H1 (cell line): Measurements from ENCODE around the gene TNIK. TPM values are rescaled to one million over a fixed set of nuclear protein-coding genes. Genes with fewer than 3 reads are reported as not detected.

Experiments used
- CTCF ChIA-PET: fragments of 300-600 bp; sonication (Branson Sonifier 250); formaldehyde crosslinking; loops from one replicate; lab custom pipeline; 2021; ENCODE audit not compliant: partially characterized antibody; lab: Charles Lee
- POLR2A ChIA-PET: fragments of 300-600 bp; sonication (Branson Sonifier 250); formaldehyde crosslinking; loops from one replicate; lab custom pipeline; 2021; ENCODE audit warnings: inconsistent platforms; ENCODE audit not compliant: partially characterized antibody; lab: Charles Lee
- DNase-seq, 2 experiments: peaks; one replicate each; pipeline versions ENCODE4 v3.0.0 to v3.0.0-alpha.2; 2010 to 2022; ENCODE audit warnings: low spot score in 2 of 2, low read depth in 1 of 2, mixed read lengths in 1 of 2
- FAIRE-seq: peaks from 2 replicates; lab custom pipeline; 2011; peaks lifted over from hg19 to GRCh38; lab: Jason Lieb, UNC
- H2AFZ ChIP-seq: 2 replicates; pipeline ENCODE4 v1.8.1; 2012; ENCODE audit warnings: low read length, inconsistent platforms
- H2AK5ac ChIP-seq: 2 replicates; pipeline ENCODE4 v1.6.1; 2013; ENCODE audit warnings: low read depth, low read length
- H2BK120ac ChIP-seq: replicated peaks from 2 replicates; pipeline ENCODE3; 2013; ENCODE audit warnings: low read depth, low read length, inconsistent platforms
- H2BK12ac ChIP-seq: 2 replicates; pipeline ENCODE4 v1.6.1; 2013; ENCODE audit warnings: low read depth, low read length
- H2BK15ac ChIP-seq: 2 replicates; pipeline ENCODE4 v1.6.1; 2013; ENCODE audit warnings: low read length
- H2BK20ac ChIP-seq: 2 replicates; pipeline ENCODE4 v1.6.1; 2013; ENCODE audit warnings: low read length
- H2BK5ac ChIP-seq: 2 replicates; pipeline ENCODE4 v1.6.1; 2013; ENCODE audit warnings: low read depth, low read length
- H3K14ac ChIP-seq: 2 replicates; pipeline ENCODE4 v1.6.1; 2013; ENCODE audit warnings: inconsistent platforms; ENCODE audit not compliant: insufficient read length
- H3K18ac ChIP-seq: 2 replicates; pipeline ENCODE4 v1.6.1; 2013; ENCODE audit warnings: low read length; ENCODE audit errors: extremely low read depth
- H3K23ac ChIP-seq: 2 replicates; pipeline ENCODE4 v1.6.1; 2013; ENCODE audit warnings: inconsistent platforms; ENCODE audit not compliant: insufficient read length
- H3K23me2 ChIP-seq: 2 replicates; pipeline ENCODE4 v1.6.1; 2013; ENCODE audit warnings: low read depth, low read length
- H3K27ac ChIP-seq: 2 replicates; pipeline ENCODE4 v1.6.1; 2011; ENCODE audit warnings: low read depth, low read length, inconsistent platforms
- H3K27me3 ChIP-seq, 4 experiments: replicated peaks in 1 of 4; 1 replicate in 1 of 4; 2 replicates in 3 of 4; pipeline versions ENCODE4 v1.6.1 to v1.8.1; 2011 to 2013; ENCODE audit warnings: low read length in 3 of 4, mild to moderate bottlenecking in 3 of 4, inconsistent platforms in 2 of 4, mixed read lengths in 2 of 4, moderate library complexity in 1 of 4; ENCODE audit not compliant: control insufficient read depth in 3 of 4, insufficient read depth in 3 of 4; ENCODE audit errors: extremely low read depth in 1 of 4
- H3K36me3 ChIP-seq, 4 experiments: 2 replicates each; pipeline versions ENCODE4 v1.6.1 to v1.8.1; 2011 to 2013; ENCODE audit warnings: mild to moderate bottlenecking in 4 of 4, low read length in 3 of 4, moderate library complexity in 2 of 4, control low read depth in 1 of 4, inconsistent platforms in 1 of 4; ENCODE audit not compliant: insufficient read depth in 4 of 4, control insufficient read depth in 2 of 4
- H3K4ac ChIP-seq: replicated peaks from 2 replicates; pipeline ENCODE3; 2013; ENCODE audit warnings: low read length, low read depth, mixed read lengths, inconsistent platforms; ENCODE audit not compliant: insufficient read length
- H3K4me1 ChIP-seq, 4 experiments: replicated peaks in 1 of 4; 1 replicate in 1 of 4; 2 replicates in 3 of 4; pipeline versions ENCODE4 v1.6.1 to v1.8.1; 2011 to 2013; ENCODE audit warnings: low read length in 3 of 4, inconsistent platforms in 2 of 4, mixed read lengths in 1 of 4; ENCODE audit not compliant: insufficient read depth in 4 of 4, control insufficient read depth in 3 of 4
- H3K4me2 ChIP-seq, 2 experiments: 2 replicates each; pipeline versions ENCODE4 v1.6.1 to v1.8.1; 2011 to 2013; ENCODE audit warnings: low read depth in 2 of 2, low read length in 2 of 2, control low read depth in 1 of 2, inconsistent platforms in 1 of 2, mild to moderate bottlenecking in 1 of 2; ENCODE audit not compliant: insufficient read depth in 1 of 2
- H3K4me3 ChIP-seq, 4 experiments: fragments of 200-600, 300-600 bp in 1 of 4; sonication (generic), shearing (Covaris generic), sonication (Bioruptor Twin) in 1 of 4; 2 replicates each; pipeline versions ENCODE4 v1.5.1 to v1.8.1; 2011 to 2016; ENCODE audit warnings: low read length in 4 of 4, low read depth in 3 of 4, control low read depth in 2 of 4, inconsistent platforms in 2 of 4, mild to moderate bottlenecking in 2 of 4, mixed read lengths in 1 of 4, moderate library complexity in 1 of 4; ENCODE audit not compliant: insufficient read depth in 2 of 4; ENCODE audit errors: extremely low read depth in 1 of 4
- H3K56ac ChIP-seq: replicated peaks from 2 replicates; pipeline ENCODE3; 2013; ENCODE audit warnings: low read depth, mild to moderate bottlenecking, mixed read lengths, low read length, inconsistent platforms; ENCODE audit not compliant: insufficient read length
- H3K79me1 ChIP-seq: 2 replicates; pipeline ENCODE4 v1.6.1; 2013; ENCODE audit warnings: low read depth, low read length, control low read depth
- H3K79me2 ChIP-seq, 2 experiments: 2 replicates each; pipeline versions ENCODE4 v1.6.1 to v1.8.1; 2012 to 2013; ENCODE audit warnings: low read length in 2 of 2, mild to moderate bottlenecking in 2 of 2, inconsistent platforms in 1 of 2; ENCODE audit not compliant: insufficient read depth in 2 of 2, control insufficient read depth in 1 of 2
- H3K9ac ChIP-seq, 4 experiments: replicated peaks in 1 of 4; 1 replicate in 1 of 4; 2 replicates in 3 of 4; pipeline versions ENCODE4 v1.6.1 to v1.8.1; 2011 to 2013; ENCODE audit warnings: low read depth in 3 of 4, low read length in 3 of 4, control low read depth in 2 of 4, mild to moderate bottlenecking in 2 of 4, moderate library complexity in 2 of 4, inconsistent platforms in 1 of 4; ENCODE audit errors: extremely low read depth in 1 of 4
- H3K9me3 ChIP-seq, 2 experiments: 2 replicates each; pipeline versions ENCODE4 v1.6.1 to v1.8.1; 2012 to 2013; ENCODE audit warnings: mild to moderate bottlenecking in 2 of 2, moderate library complexity in 2 of 2, control low read depth in 1 of 2, inconsistent platforms in 1 of 2, low read depth in 1 of 2, low read length in 1 of 2, mixed read lengths in 1 of 2; ENCODE audit not compliant: insufficient read depth in 2 of 2
- H4K20me1 ChIP-seq, 2 experiments: replicated peaks in 1 of 2; 2 replicates each; pipeline versions ENCODE3 to v1.8.1; 2011 to 2013; ENCODE audit warnings: inconsistent platforms in 2 of 2, low read length in 2 of 2, mild to moderate bottlenecking in 1 of 2; ENCODE audit not compliant: insufficient read depth in 2 of 2, control insufficient read depth in 1 of 2
- H4K5ac ChIP-seq: 2 replicates; pipeline ENCODE4 v1.6.1; 2013; ENCODE audit warnings: low read length, low read depth, mixed read lengths, inconsistent platforms; ENCODE audit not compliant: insufficient read length
- H4K8ac ChIP-seq: 2 replicates; pipeline ENCODE4 v1.8.0; 2013; ENCODE audit warnings: mild to moderate bottlenecking, moderate library complexity, low read length, inconsistent platforms; ENCODE audit not compliant: insufficient read depth; ENCODE audit errors: extremely low read depth
- H4K91ac ChIP-seq: replicated peaks from 2 replicates; pipeline ENCODE3; 2013; ENCODE audit warnings: low read length, mixed read lengths, inconsistent platforms; ENCODE audit not compliant: insufficient read length
- ATF3 ChIP-seq: IDR thresholded peaks from 2 replicates; pipeline ENCODE4 v1.6.1; 2011; ENCODE audit warnings: low read depth, mild to moderate bottlenecking, low read length; ENCODE audit not compliant: insufficient read depth
- CEBPB ChIP-seq: IDR thresholded peaks from 2 replicates; pipeline ENCODE4 v1.6.1; 2012; ENCODE audit warnings: low read depth, low read length
- CHD1 ChIP-seq: IDR thresholded peaks from 2 replicates; pipeline ENCODE4 v1.6.1; 2012; ENCODE audit warnings: low read depth, low read length, improper control_type of control experiment
- EZH2 ChIP-seq: fragments of 200-600 bp; sonication (generic); IDR thresholded peaks from 2 replicates; pipeline ENCODE4 v1.7.1; 2012; ENCODE audit warnings: low read depth, mild to moderate bottlenecking, moderate library complexity, low read length, inconsistent platforms; ENCODE audit not compliant: severe bottlenecking
- GTF2F1 ChIP-seq: IDR thresholded peaks from 2 replicates; pipeline ENCODE4 v1.6.1; 2012; ENCODE audit warnings: low read depth, low read length, improper control_type of control experiment, borderline replicate concordance
- KDM5A ChIP-seq: fragments of 200-600 bp; IDR thresholded peaks from 2 replicates; pipeline ENCODE4 v1.7.1; 2012; ENCODE audit warnings: mild to moderate bottlenecking, low read length, inconsistent platforms, mixed read lengths
- PHF8 ChIP-seq: fragments of 200-600 bp; sonication (generic); conservative IDR thresholded peaks from 2 replicates; pipeline ENCODE4 v1.7.1; 2012; ENCODE audit warnings: low read depth, mild to moderate bottlenecking, inconsistent platforms, low read length, moderate library complexity
- POLR2AphosphoS5 ChIP-seq: IDR thresholded peaks from 2 replicates; pipeline ENCODE4 v1.6.1; 2011; ENCODE audit warnings: low read depth, low read length
- RAD21 ChIP-seq, 2 experiments: IDR thresholded peaks in 1 of 2; conservative IDR thresholded peaks in 1 of 2; 2 replicates each; pipeline ENCODE4 v1.6.1; 2011; ENCODE audit warnings: low read depth in 2 of 2, low read length in 2 of 2, improper control_type of control experiment in 1 of 2, inconsistent platforms in 1 of 2, mild to moderate bottlenecking in 1 of 2, moderate library complexity in 1 of 2
- SIN3A ChIP-seq, 2 experiments: IDR thresholded peaks in 1 of 2; conservative IDR thresholded peaks in 1 of 2; 2 replicates each; pipeline ENCODE4 v1.6.1; 2011 to 2012; ENCODE audit warnings: low read length in 2 of 2, improper control_type of control experiment in 1 of 2, low read depth in 1 of 2, mild to moderate bottlenecking in 1 of 2
- SIRT6 ChIP-seq: IDR thresholded peaks from one replicate; pipeline ENCODE4 v1.7.1; 2012; ENCODE audit warnings: low read length, inconsistent platforms
- SIX5 ChIP-seq: IDR thresholded peaks from 2 replicates; pipeline ENCODE4 v1.6.1; 2011; ENCODE audit warnings: mild to moderate bottlenecking, low read depth, low read length
- TCF12 ChIP-seq: IDR thresholded peaks from 2 replicates; pipeline ENCODE4 v1.6.1; 2011; ENCODE audit warnings: low read depth, mild to moderate bottlenecking, low read length
- YY1 ChIP-seq: IDR thresholded peaks from 2 replicates; pipeline ENCODE4 v1.6.1; 2011; ENCODE audit warnings: low read depth, mild to moderate bottlenecking, low read length
- ZNF274 ChIP-seq: IDR thresholded peaks from 2 replicates; pipeline ENCODE4 v1.7.0; 2012; ENCODE audit warnings: low read length, borderline replicate concordance; ENCODE audit errors: extremely low read depth
- WGBS, 2 experiments: shearing (Covaris generic) in 1 of 2; methylation state at CpG; one replicate each; pipeline versions ENCODE4 v1.1.6 to v1.1.7; 2013 to 2015; ENCODE audit warnings: low lambda C conversion rate in 2 of 2, mixed read lengths in 2 of 2, inconsistent platforms in 1 of 2, low coverage in 1 of 2, missing lambda C conversion rate in 1 of 2; ENCODE audit not compliant: insufficient replicate concordance in 2 of 2, insufficient coverage in 1 of 2, insufficient read length in 1 of 2; ENCODE audit errors: extremely low coverage in 1 of 2, missing lambda C conversion rate in 1 of 2; 5-methylcytosine and 5-hydroxymethylcytosine counted together
- polyA plus RNA-seq, 7 experiments: library from polyadenylated mRNA; depleted of rRNA in 3 of 7; stranded (reverse) in 5 of 7; unstranded in 2 of 7; fragments of >200 nt in 5 of 7; fragments of 200-250 nt in 2 of 7; gene quantifications; 1 replicate in 5 of 7; 2 replicates in 1 of 7; 4 replicates in 1 of 7; pipeline versions ENCODE4 v1.2.1 to v1.2.3, GENCODE V29; 2011 to 2013; ENCODE audit warnings: missing spikeins in 2 of 7, mixed read lengths in 2 of 7
- total RNA-seq: library from RNA; stranded (reverse); fragmentation: NEBNext Ultra II Directional; extraction: Animal tissue kit (Norgen Biotek cat#: 25700); gene quantifications from 2 replicates; pipeline ENCODE4 v1.2.1, GENCODE V29; 2021

TNIK gene
- total and polyA plus RNA-seq, 2 of the 8 experiments (the other 6 are each of a cell fraction or from before 2014, with no cell fraction given), result 7.4 to 42.0 TPM

- Histone ChIP-seq H4K91ac (no peak overlapping the region), H2BK5ac (no peak overlapping the region), H2BK20ac (no peak overlapping the region), H3K23me2 (no peaks in the 10 kb centered on the region), H3K14ac (no peak overlapping the region), H4K20me1 (no peaks in the 10 kb centered on the region), H3K79me2 (no peaks in the 10 kb centered on the region), H3K9me3 (no peaks in the 10 kb centered on the region), H4K8ac (no peak overlapping the region), H3K23ac (no peak overlapping the region), H3K9ac (no peak overlapping the region), H3K79me1 (no peaks in the 10 kb centered on the region), H3K56ac (no peak overlapping the region), H3K4me2 (no peak overlapping the region), H2AK5ac (no peak overlapping the region), H4K5ac (no peak overlapping the region), H2AFZ (no peak overlapping the region), H3K27ac (no peak overlapping the region), H3K36me3 (no peaks in the 10 kb centered on the region), H3K4me1 (no peaks in the 10 kb centered on the region), H3K27me3 (no peaks in the 10 kb centered on the region), H3K4me3 (no peak overlapping the region), H3K18ac (no peak overlapping the region), H2BK120ac (no peak overlapping the region), H2BK15ac (no peak overlapping the region), H3K4ac (no peak overlapping the region), H2BK12ac (no peak overlapping the region)
- WGBS, 2 experiments, result 89% methylated on average over 1 of the region's 1 CpG; no CpG with 5 or more reads in 1 of the 2 experiments
- POLR2A ChIA-PET, result no interaction called here
- no peak for DNase-seq
- FAIRE-seq, result no peak
- CTCF ChIA-PET, result no interaction called here
- TF ChIP-seq KDM5A (no peak), EZH2 (no peak), PHF8 (no peak), ATF3 (no peak), TCF12 (no peak), CHD1 (no peak), YY1 (no peak), ZNF274 (no peak), GTF2F1 (no peak), CEBPB (no peak), SIX5 (no peak), SIN3A (conservative IDR thresholded peaks at IDR 0.05 in 1 of 2, IDR thresholded peaks at IDR 0.05 in 1 of 2; ENCODE audit: low read depth in 1 of 2, low read length in 2 of 2) (no peak), RAD21 (IDR thresholded peaks at IDR 0.05 in 1 of 2, conservative IDR thresholded peaks at IDR 0.05 in 1 of 2; ENCODE audit: low read depth in 2 of 2, low read length in 2 of 2) (no peak), SIRT6 (no peak), POLR2AphosphoS5 (no peak)
These were observed 265.2 kb downstream of the TNIK start for GRCh38 chr3:171194965-171195364.
